Measurements from ENCODE around the gene TDRD12.

Gene TDRD12

GRCh38 chr19:32719611-32720059, at the start of gene TDRD12:
Gene TDRD12, plus strand, starts transcription at chr19:32719767. Its CDS starts 306 bp downstream, at chr19:32720073.
- H3K9me3 ChIP-seq (ENCODE audit: control insufficient read depth, insufficient read depth, low read depth, low read length) = no peaks in the 10 kb centered on the region; the same call in 1 of the 2 replicates
- H3K36me3 ChIP-seq (ENCODE audit: control insufficient read depth in 2 of 2, insufficient read depth in 1 of 2, low read length in 2 of 2) = peaks cover 17 to 39% of the 10 kb centered on the region in 2 experiments
- POLR2A ChIA-PET = interaction anchor here (0.5 to 1.0 kb wide), 2 partner anchors 14 to 999 kb away, joined by 3 to 4 read pairs; no protein-coding TSS in a partner anchor
- TF ChIP-seq ZNF202 (tag by site-specific recombination; IDR thresholded peaks at IDR 0.05; ENCODE audit: borderline replicate concordance) (peak; percentile 100), KLF8 (tag by site-specific recombination; IDR thresholded peaks at IDR 0.05) (peak; percentile 25; the same call in 1 of the 2 replicates), PRDM6 (tag by site-specific recombination; IDR thresholded peaks at IDR 0.05) (no peak), ZBTB6 (tag by site-specific recombination; IDR thresholded peaks at IDR 0.05) (peak; percentile 28; the same call in 1 of the 2 replicates)
- H3K27ac ChIP-seq (ENCODE audit: extremely low read depth, low read depth, low read length) = no peak within 1 kb of the TSS
- CTCF ChIA-PET = interaction anchor here (0.7 to 1.3 kb wide), 2 partner anchors 16 to 31 kb away, joined by 3 read pairs; no protein-coding TSS in a partner anchor
- H3K4me3 ChIP-seq (ENCODE audit: low read depth, low read length) = no peak within 1 kb of the TSS
- no peaks in the 10 kb centered on the region for H3K4me1 ChIP-seq (ENCODE audit: control insufficient read depth, insufficient read depth, low read length)

- POLR2A ChIA-PET = no interaction called here
- H3K9me3 ChIP-seq (ENCODE audit: control insufficient read depth, insufficient read depth, low read depth, low read length) = no peaks in the 10 kb centered on the region
- H3K36me3 ChIP-seq (ENCODE audit: control insufficient read depth in 2 of 2, insufficient read depth in 1 of 2, low read length in 2 of 2) = peaks cover under 1 to 27% of the 10 kb centered on the region in 2 experiments
- H3K4me1 ChIP-seq (ENCODE audit: control insufficient read depth, insufficient read depth, low read length) = peaks cover 36% of the 10 kb centered on the region
- no peak overlapping the region for H3K27ac ChIP-seq (ENCODE audit: extremely low read depth, low read depth, low read length)
- H3K4me3 ChIP-seq (ENCODE audit: low read depth, low read length) = no peak overlapping the region
- TF ChIP-seq ZNF341 (tag by site-specific recombination; IDR thresholded peaks at IDR 0.05; ENCODE audit: low read depth) (peak; percentile 60), ZNF701 (tag by site-specific recombination; IDR thresholded peaks at IDR 0.05) (no peak)
- CTCF ChIA-PET = interaction anchor here (0.7 kb wide), 1 partner anchor 314 kb away, joined by 3 read pairs; no protein-coding TSS in a partner anchor
These were observed 47.5 kb upstream of the TDRD12 start for GRCh38 chr19:32671883-32672593.

GRCh38 chr19:32672841-32673240, 46.7 kb upstream of the TDRD12 start:
- no peak overlapping the region for H3K4me3 ChIP-seq (ENCODE audit: low read depth, low read length)
- peaks cover 36% of the 10 kb centered on the region for H3K4me1 ChIP-seq (ENCODE audit: control insufficient read depth, insufficient read depth, low read length)
- peaks cover 0 to 19% of the 10 kb centered on the region in 2 experiments; a peak in 1 of 3 replicates for H3K36me3 ChIP-seq (ENCODE audit: control insufficient read depth in 2 of 2, insufficient read depth in 1 of 2, low read length in 2 of 2)
- ChIA-PET CTCF (no interaction called here), POLR2A (interaction anchor here (0.6 kb wide), 1 partner anchor 75 kb away, joined by 3 read pairs; no protein-coding TSS in a partner anchor)
- TF ChIP-seq ZNF600 (tag by site-specific recombination; IDR thresholded peaks at IDR 0.05) (0 out of 2 replicates have a peak, but pooled peaks have one; percentile 3), PBX3 (CRISPR knock-in tag; IDR thresholded peaks at IDR 0.05) (no peak)
- no peaks in the 10 kb centered on the region for H3K9me3 ChIP-seq (ENCODE audit: control insufficient read depth, insufficient read depth, low read depth, low read length)
- no peak overlapping the region for H3K27ac ChIP-seq (ENCODE audit: extremely low read depth, low read depth, low read length)

GRCh38 chr19:32673573-32673972, 46.0 kb upstream of the TDRD12 start:
- POLR2A ChIA-PET = interaction anchor here (0.5 to 4.0 kb wide), 3 partner anchors 9 to 130 kb away, joined by 3 to 44 read pairs (median 6); partner anchors contain the start of gene NUDT19
- CTCF ChIA-PET = interaction anchor here (0.7 to 1.0 kb wide), 2 partner anchors 302 to 471 kb away, joined by 4 read pairs; no protein-coding TSS in a partner anchor
- TF ChIP-seq PRDM10 (tag by site-specific recombination; IDR thresholded peaks at IDR 0.05) = peak; percentile 81
- TF ChIP-seq ZNF266 (tag by site-specific recombination; IDR thresholded peaks at IDR 0.05; ENCODE audit: low read depth) = 0 out of 2 replicates have a peak, but pooled peaks have one; percentile 1
- TF ChIP-seq ZEB2 (tag by site-specific recombination; IDR thresholded peaks at IDR 0.05) = no peak
- Histone ChIP-seq H3K27ac (ENCODE audit: extremely low read depth, low read depth, low read length) (no peak overlapping the region), H3K4me1 (ENCODE audit: control insufficient read depth, insufficient read depth, low read length) (peaks cover 36% of the 10 kb centered on the region), H3K36me3 (ENCODE audit: control insufficient read depth in 2 of 2, insufficient read depth in 1 of 2, low read length in 2 of 2) (peaks cover 0 to 13% of the 10 kb centered on the region in 2 experiments; a peak in 1 of 3 replicates), H3K4me3 (ENCODE audit: low read depth, low read length) (no peak overlapping the region), H3K9me3 (ENCODE audit: control insufficient read depth, insufficient read depth, low read depth, low read length) (no peaks in the 10 kb centered on the region)
